ENCODE data around the gene ASPSCR1. TPM values are rescaled to one million over a fixed set of nuclear protein-coding genes. Genes with fewer than 3 reads are reported as not detected.

Gene ASPSCR1
- total RNA-seq, 1 donor from 2014 or later: 45.9 TPM

GRCh38 chr17:82000803-82001570 is 23.6 kb downstream of the ASPSCR1 start:
- H3K4me3 Mint-ChIP-seq (ENCODE audit: unreplicated experiment): no peak overlapping the region
- no peaks in the 10 kb centered on the region for H3K9me3 Mint-ChIP-seq (ENCODE audit: unreplicated experiment)
- H3K36me3 Mint-ChIP-seq (ENCODE audit: unreplicated experiment): peaks cover 6% of the 10 kb centered on the region
- no peak for DNase-seq (ENCODE audit: extremely low spot score, unreplicated experiment)
- no peak overlapping the region for H3K27ac Mint-ChIP-seq (ENCODE audit: unreplicated experiment)
- H3K27me3 Mint-ChIP-seq (ENCODE audit: unreplicated experiment): no peaks in the 10 kb centered on the region
- H3K4me1 Mint-ChIP-seq (ENCODE audit: unreplicated experiment): peaks cover 19% of the 10 kb centered on the region
- no peak for TF ChIP-seq CTCF (IDR thresholded peaks at IDR 0.05)

DNA sequence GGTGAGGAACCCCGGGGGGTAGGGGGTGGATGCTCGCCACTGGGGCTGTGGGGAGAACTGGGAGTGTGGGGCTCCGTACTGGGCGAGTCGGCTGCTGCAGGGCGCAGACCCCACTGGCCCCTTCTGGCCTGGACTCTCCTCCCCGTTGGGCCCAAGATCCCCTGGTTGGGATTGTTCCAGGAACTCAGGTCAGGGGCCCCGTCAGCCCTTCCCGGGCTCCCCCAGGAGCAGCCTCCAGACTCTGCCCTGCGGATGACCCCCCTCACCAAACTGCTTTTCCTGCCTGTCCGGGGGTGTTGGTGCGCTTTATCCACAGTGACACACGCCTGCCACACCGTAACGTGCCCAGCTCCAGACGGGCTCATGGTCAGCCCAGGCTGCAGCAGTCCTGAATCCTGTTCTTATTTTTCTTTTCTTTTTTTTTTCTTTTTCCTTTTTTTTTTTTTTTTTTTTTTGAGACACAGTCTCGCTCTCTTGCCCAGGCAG is 24.2 kb downstream of the ASPSCR1 start:
- no peak for DNase-seq (ENCODE audit: extremely low spot score, unreplicated experiment)
- no peak overlapping the region for H3K4me3 Mint-ChIP-seq (ENCODE audit: unreplicated experiment)
- no peak for TF ChIP-seq CTCF (IDR thresholded peaks at IDR 0.05)
- H3K27ac Mint-ChIP-seq (ENCODE audit: unreplicated experiment): no peak overlapping the region
- H3K4me1 Mint-ChIP-seq (ENCODE audit: unreplicated experiment): peaks cover 19% of the 10 kb centered on the region
- H3K27me3 Mint-ChIP-seq (ENCODE audit: unreplicated experiment): no peaks in the 10 kb centered on the region
- H3K9me3 Mint-ChIP-seq (ENCODE audit: unreplicated experiment): no peaks in the 10 kb centered on the region
- peaks cover 2% of the 10 kb centered on the region for H3K36me3 Mint-ChIP-seq (ENCODE audit: unreplicated experiment)

- H3K4me1 Mint-ChIP-seq (ENCODE audit: unreplicated experiment): peaks cover 21% of the 10 kb centered on the region
- H3K36me3 Mint-ChIP-seq (ENCODE audit: unreplicated experiment): no peaks in the 10 kb centered on the region
These were observed 26.3 kb downstream of the ASPSCR1 start for GRCh38 chr17:82003411-82004381.

DNA sequence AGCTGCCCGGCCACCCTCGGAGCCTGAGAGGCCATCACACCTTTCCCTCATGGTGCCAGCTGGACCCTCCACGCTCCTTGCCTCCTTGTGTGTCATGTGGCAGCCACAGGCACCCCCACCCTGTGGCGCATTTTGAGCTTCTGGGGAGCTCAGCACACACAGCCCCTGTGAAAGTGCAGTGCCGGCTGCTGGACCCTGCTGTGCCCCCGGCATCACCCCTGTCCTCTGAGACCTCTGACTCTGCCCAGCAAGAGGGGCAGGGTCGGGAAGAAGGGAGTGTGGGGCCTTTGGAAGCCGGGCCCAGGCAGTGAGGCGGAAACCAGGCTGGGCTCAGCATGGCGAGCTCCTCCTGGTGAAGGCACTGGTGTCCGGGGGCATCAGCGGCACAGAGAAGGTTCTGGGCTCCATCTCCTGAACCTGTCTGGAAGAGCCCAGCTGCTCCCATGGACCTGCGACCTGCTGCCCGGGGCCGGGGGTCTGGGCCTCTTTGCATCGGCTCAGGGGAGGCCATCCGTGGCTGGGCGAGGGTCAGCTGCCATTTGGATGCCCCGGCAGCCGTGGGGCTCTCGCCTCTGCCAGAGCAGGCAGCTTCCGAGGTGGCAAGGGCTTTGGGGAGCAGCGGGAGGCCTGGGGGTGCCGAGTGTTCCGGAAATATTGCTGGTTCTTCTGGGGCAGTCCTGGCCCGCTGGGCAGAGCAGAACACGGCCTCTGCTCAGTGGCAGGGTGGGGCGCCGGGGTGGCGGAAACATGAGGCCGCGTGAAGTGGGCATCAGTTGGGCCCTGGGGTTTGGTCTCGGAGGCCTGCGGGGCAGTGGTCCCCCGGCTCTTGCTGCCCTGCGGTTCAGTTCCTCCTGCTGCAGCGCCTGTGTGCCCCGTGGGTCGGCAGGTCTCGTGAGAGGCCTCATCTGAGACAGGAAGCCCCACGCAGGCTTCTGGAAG is 27.4 kb downstream of the ASPSCR1 start:
- Mint-ChIP-seq H3K27ac (ENCODE audit: unreplicated experiment) (no peak overlapping the region), H3K27me3 (ENCODE audit: unreplicated experiment) (no peaks in the 10 kb centered on the region), H3K4me1 (ENCODE audit: unreplicated experiment) (peaks cover 21% of the 10 kb centered on the region), H3K9me3 (ENCODE audit: unreplicated experiment) (no peaks in the 10 kb centered on the region), H3K36me3 (ENCODE audit: unreplicated experiment) (no peaks in the 10 kb centered on the region), H3K4me3 (ENCODE audit: unreplicated experiment) (no peak overlapping the region)
- TF ChIP-seq CTCF (IDR thresholded peaks at IDR 0.05): no peak
- no peak for DNase-seq (ENCODE audit: extremely low spot score, unreplicated experiment)

More at GRCh38 chr17:82003411-82004381, 26.3 kb downstream of the ASPSCR1 start:
- DNase-seq (ENCODE audit: extremely low spot score, unreplicated experiment): peak; percentile 95
- Mint-ChIP-seq H3K27me3 (ENCODE audit: unreplicated experiment) (no peaks in the 10 kb centered on the region), H3K27ac (ENCODE audit: unreplicated experiment) (peak overlapping the region; percentile 71), H3K4me3 (ENCODE audit: unreplicated experiment) (no peak overlapping the region), H3K9me3 (ENCODE audit: unreplicated experiment) (no peaks in the 10 kb centered on the region)
- TF ChIP-seq CTCF (IDR thresholded peaks at IDR 0.05): no peak

Data from osteocyte (in vitro differentiated cells).